ENCODE measurements around the gene ZDHHC14. TPM values are rescaled to one million over a fixed set of nuclear protein-coding genes. Genes with fewer than 3 reads are reported as not detected.
"Not testable (repeated sequence)": the region's sequence is repeated elsewhere in the genome, so short reads cannot be mapped to it uniquely, and the experiment has no call there.

Gene ZDHHC14
- total RNA-seq, 1 donor from 2014 or later: 26.1 TPM

DNA sequence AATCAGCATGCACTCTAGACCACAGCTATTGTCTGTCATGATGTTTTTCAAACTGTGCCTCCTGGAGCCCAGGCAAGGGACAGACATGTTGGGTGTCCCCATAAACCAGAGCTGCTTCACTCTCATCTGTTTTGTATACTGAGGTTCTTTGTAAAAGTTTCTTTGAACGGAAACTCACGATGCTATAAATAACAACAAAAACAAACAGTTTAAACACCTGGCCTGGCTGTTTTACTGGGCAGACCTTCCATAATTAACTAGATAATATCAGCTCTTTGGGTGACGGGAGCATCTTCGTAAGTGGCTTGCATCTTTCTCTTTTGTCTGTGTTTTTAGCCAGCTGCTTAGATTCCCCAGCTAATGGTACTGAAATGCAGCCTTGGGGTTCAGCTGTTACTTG, 190.3 kb downstream of the ZDHHC14 start:
- DNase-seq (ENCODE audit: low spot score): no peak
- intact Hi-C loops (cut with DNase I): no loop called here

DNA sequence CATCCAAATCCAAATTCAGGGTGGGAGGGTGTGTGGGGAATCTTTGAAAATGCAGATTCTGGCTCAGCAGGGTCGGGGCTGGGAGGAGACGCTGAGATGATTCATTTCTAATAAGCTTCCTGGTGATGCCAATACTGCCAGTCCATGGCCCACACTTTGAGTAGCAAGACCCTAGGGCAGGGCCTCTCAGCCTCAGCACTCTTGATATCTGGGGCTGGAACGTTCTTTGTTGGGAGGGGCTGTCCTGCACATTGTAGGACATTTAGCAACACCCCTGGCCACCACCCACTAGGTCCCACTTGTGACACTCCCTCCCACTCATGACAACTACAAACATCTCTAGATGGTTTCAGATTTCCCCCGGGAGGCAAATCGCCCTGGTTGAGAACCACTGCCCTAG, 191.0 kb downstream of the ZDHHC14 start:
- DNase-seq (ENCODE audit: low spot score): no peak
- intact Hi-C loops (cut with DNase I): no loop called here

DNA sequence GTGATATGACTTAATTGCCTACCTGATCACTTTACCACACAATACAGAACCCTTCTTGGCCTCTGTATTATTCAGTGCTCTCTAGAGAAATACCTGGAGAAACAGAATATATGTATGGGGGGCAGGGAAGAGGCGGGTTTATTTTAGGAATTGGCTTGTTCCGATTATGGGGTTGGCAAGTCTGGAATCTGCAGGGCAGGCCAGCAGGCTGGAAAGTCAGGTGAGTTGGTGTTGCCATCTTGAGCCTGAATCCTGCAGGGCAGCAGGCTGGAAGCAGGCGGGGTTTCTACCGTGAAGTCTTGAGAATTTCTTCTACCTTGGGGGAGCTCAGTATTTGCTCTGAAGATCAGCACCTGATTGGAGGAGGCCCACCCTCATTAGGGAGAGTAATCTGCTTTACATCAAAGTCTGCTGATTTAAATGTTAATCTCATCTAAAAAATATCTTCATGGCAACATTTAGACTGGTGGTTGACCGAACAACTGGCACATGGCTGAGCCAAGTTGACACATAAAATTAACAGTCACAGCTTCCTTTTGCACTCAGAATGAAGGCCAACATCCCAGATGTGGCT, 193.9 kb downstream of the ZDHHC14 start:
- intact Hi-C loops (cut with DNase I): no loop called here
- DNase-seq (ENCODE audit: low spot score): no peak

DNA sequence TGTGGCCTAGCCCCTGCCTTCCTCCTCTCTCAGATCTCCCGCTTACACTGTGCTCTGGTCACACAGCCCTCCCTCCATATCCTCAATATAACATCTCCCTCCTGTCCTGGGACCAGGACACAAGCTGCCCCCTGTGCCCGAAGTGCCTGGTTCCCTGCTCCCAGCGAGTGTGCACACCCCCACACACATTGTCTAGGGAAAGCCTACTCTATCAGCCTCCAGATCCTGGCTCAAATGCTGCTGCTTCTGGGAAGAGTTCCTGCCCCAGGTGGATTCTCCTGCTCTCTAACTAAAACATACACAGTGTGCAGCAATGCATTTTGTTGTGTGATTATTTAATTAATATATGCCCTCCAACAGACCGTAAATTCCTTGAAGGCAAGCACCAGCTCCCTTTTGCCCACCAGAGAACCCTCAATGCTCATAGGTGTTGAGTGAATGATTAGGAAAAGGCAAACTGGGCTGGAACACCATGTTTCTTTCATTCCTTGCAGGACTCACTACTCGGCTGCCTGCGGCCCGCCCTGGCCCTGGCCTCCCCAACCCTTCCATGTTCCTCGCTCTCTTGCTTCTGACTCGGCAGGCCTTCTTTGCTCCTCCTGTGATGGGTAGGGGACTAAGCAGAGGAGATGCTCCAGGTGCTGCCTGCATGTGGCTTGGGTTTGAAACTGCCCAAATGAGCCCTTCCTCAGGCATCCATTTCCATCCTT, 194.6 kb downstream of the ZDHHC14 start:
- no peak for DNase-seq (ENCODE audit: low spot score)
- intact Hi-C loops (cut with DNase I): no loop called here

DNA sequence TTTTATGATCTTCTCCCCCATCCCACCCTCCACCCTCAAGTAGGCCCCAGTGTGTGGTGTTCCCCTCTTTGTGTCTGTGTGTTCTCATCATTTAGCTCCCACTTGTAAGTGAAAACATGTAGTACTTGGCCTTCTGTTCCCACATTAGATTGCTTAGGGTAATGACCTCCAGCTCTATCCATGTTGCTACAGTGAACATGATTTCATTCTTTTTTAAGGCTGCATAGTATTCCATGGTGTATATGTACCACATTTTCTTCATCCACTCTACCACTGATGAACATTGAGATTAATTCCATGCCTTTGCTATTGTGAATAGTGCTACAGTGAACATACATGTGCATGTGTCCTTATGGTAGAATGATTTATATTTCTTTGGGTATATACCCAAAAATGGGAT, 196.0 kb downstream of the ZDHHC14 start:
- DNase-seq (ENCODE audit: low spot score); intact Hi-C loops (cut with DNase I): not testable (repeated sequence)

DNA sequence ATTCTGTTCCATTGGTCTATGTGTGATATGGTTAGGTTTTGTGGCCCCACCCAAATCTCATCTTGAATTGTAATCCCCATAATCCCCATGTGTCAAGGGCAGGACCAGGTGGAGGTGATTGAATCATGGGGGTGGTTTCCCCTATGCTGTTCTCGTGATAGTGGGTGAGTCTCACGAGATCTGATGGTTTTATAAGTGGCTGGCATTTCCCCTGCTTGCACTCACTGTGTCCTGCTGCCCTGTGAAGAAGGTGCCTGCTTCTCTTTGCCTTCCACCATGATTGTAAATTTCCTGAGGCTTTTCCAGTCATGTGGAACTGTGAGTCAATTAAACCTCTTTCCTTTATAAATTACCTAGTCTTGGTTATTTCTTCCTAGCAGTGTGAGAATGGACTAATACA, 197.5 kb downstream of the ZDHHC14 start:
- intact Hi-C loops (cut with DNase I); DNase-seq (ENCODE audit: low spot score): not testable (repeated sequence)

DNA sequence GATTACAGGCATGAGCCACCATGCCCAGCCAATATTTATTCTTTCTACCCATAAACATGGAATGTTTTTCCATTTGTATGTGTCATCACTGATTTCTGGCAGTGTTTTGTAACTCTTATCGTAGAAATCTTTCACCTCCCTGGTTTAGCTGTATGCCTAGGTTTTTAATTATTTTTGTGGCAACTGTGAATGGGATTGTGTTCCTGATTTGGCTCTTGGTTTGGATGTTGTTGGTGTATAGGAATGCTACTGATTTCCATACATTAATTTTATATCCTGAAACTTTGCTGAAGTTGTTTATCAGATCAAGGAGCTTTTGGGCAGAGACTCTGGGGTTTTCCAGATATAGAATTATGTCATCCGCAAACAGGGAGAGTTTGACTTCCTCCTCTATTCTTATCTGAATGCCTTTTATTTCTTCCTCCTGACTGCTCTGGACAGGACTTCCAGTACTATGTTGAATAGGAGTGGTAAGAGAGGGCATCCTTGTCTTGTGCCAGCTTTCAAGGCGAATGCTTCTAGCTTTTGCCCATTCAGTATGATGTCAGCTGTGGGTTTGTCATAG, 198.6 kb downstream of the ZDHHC14 start:
- intact Hi-C loops (cut with DNase I): no loop called here
- no peak for DNase-seq (ENCODE audit: low spot score)

DNA sequence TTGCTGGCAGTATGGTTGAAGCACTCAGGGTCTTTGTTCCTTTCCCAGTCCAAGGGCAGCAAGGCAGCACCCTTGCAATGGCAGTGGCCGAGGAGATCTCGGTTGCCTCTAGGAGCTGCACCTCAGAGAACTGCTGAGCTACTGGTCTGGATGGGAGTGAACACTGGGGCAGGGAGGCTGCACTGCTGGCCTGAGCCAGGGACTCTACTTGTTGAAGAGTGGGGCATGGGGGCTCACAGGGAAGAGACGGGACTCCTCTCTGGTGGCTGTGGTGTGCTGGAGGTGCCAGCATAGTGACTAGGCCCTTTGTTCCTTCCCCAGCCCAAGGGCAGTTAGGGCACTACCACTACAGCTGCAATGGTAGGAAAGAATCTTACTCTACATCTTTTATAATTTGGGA, 203.0 kb downstream of the ZDHHC14 start:
- no peak for DNase-seq (ENCODE audit: low spot score)
- intact Hi-C loops (cut with DNase I): no loop called here

DNA sequence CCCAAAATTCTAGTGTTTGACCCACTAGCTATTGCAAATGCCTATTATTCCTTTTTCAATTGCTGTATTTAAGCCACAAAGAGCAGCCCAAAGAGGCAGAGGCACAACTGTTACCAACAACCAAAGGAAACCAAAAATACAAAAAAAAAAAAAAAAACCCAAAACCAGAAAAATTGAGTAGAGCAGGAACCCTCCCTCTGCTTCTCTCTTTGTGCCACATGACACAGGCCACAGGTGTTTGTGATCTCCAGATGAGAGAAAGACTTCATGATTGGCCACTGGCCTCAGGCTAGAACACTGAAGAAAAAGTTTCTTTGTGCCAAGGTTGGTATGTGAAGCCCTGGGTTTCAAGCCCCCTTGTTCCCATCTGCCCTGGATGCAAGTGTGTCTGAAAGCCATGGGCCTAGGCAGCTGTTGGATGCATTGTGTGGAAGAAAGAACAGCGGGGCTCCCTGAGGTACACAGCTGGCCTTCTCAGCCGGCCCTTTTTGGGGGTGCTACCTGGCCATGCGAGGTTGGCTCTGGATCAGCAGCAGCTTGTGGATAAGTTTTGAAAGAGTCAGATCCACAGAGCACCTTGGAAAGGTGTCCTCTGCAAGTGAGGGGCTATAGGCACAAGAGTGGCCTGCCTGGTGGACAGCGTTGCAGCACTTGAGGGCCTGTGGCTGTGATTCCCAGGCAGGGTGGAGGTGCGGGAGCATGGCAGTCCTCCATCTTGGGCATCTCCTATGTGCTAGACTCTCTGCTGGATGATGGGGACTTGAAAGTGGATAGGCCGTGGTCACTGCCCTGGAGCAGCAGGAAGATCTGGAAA, 204.5 kb downstream of the ZDHHC14 start:
- intact Hi-C loops (cut with DNase I): no loop called here
- DNase-seq (ENCODE audit: low spot score): no peak

DNA sequence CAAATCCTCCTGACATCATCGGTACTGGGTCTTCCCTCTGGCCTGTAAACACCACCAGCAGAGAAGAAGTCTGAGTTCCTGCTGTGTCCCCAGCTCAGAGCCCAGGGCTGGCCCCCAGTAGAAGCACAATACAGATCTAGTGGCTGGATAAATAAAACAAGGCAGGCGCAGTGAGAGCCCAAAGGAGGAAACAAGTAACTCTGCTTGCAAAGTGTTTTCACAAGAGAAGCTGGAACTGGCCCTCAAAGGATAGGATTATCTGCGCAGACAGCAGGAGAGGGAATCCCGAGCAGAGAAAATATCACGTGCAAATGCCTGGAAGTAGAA, 205.1 kb downstream of the ZDHHC14 start:
- intact Hi-C loops (cut with DNase I): no loop called here
- DNase-seq (ENCODE audit: low spot score): no peak

DNA sequence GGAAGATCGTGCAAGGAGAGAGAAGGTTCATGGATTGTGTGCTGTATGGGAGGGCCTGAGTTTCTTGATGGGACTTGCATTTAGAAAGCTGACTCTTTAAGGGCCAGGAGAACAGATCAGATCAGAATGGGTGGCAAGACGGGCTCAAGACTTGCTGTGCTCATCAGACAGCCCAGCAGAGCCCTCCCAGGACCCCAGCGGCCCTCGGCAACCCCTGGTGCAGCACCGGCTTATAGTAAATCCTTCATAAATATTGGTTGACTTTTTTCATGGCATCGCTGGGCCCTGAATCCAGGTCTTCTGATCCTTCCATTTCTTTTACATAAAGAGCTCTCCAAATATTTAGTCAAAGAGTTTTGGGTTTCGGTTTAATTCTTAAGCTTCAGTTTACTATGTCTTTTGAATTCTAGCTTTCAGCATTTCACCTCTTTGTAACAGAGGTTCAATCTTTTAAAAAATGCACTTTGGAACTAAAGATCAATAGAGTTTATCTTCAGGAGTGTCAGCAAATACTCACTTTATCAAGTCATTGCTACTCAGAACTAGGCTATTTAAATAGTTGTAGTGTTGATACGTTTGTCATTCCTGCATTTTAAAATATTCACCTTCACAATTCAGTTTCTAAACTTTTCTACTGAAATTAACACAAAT, 205.6 kb downstream of the ZDHHC14 start:
- DNase-seq (ENCODE audit: low spot score): no peak
- intact Hi-C loops (cut with DNase I): no loop called here

DNA sequence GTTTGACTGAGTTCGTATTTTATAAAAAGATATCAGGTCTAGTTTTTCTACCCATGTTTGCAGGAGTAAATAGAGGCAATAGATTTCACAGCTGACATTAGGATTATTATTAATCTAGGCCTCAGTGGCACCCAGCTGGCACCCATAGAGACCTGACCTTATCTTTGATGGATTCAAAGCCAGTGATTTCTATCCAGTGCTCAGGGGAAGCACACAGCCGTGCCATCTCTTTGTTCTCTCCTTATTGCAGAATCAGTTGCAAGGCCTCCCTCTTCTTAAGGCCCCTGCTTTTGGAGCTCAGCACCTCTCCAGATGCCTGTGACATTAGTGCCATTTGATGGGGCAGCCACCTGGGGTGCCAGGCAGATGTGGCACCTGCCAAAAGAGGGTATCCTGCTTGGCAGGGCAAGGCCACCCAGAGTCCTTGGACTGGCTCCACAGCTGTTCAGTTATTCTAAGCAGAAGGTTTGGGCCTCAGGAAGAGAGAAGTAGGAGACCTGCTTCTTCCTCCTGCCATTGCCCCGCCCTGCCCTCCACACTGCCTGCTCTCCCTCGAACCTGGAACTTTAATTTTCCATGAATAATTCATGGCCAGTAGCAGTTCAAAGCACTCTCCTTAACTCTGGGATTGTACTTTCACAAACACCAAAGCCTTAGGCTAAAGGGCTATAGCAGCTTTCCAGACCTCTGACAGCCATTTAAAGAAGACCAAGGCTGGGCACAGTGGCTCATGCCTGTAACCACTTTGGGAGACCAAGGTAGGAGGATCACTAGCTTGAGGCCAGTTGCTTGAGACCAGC, 206.3 kb downstream of the ZDHHC14 start:
- intact Hi-C loops (cut with DNase I): no loop called here

DNA sequence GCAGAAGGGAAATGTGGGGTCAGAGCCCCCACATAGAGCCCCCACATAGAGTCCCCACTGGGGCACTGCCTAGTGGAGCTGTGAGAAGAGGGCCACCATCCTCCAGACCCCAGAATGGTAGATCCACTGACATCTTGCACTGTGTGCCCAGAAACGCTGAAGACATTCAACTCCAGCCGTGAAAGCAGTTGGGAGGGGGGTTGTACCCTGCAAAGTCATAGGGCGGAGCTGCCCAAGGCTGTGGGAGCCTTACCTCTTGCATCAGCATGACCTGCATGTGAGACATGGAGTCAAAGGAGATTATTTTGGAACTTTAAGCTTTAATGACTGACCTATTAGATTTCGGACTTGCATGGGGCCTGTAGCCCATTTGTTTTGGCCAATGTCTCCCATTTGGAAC, 209.7 kb downstream of the ZDHHC14 start:
- intact Hi-C loops (cut with DNase I); DNase-seq (ENCODE audit: low spot score): not testable (repeated sequence)

More for the DNA sequence above, 206.3 kb downstream of the ZDHHC14 start:
- no peak for DNase-seq (ENCODE audit: low spot score)

DNA sequence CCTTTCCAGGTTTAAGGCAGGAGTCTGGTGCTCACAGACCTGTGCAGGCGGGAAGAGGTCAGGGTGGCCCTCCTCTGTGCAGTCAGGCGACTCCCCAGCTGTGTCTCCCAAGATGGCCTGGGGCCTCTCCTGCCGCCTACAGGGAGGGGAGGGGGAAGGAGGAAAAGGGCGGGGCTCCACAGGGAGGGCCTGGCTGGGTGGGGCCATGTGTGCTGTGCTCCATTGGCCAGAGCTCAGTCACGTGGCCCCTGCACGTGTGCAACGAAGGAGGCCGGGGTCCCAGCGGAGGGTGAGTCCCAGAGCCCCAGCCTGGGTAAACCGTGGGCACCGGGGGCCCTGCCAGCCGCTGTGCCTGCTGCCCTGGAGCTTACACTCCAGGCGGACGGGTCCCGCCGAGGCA, 211.6 kb downstream of the ZDHHC14 start:
- intact Hi-C loops (cut with DNase I): no loop called here

DNA sequence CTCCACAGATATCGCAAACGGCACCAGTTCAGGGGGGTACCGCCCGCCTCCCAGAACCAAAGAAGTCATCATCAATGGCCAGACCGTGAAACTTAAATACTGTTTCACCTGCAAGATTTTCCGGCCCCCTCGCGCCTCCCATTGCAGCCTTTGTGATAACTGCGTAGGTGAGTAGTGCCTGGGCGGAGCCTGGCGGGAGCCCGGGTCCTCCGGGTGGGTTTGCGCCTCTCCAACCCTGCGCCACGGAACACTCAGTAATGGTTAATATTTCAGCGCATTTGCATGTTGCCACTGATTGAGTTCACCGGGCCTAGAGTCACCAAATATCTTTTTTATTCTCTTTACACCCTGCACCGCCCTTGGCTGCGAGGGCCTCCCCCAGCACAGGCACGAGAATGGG, 212.0 kb downstream of the ZDHHC14 start:
- DNase-seq (ENCODE audit: low spot score): no peak
- intact Hi-C loops (cut with DNase I): no loop called here

More for the DNA sequence above, 211.6 kb downstream of the ZDHHC14 start:
- DNase-seq (ENCODE audit: low spot score): no peak

DNA sequence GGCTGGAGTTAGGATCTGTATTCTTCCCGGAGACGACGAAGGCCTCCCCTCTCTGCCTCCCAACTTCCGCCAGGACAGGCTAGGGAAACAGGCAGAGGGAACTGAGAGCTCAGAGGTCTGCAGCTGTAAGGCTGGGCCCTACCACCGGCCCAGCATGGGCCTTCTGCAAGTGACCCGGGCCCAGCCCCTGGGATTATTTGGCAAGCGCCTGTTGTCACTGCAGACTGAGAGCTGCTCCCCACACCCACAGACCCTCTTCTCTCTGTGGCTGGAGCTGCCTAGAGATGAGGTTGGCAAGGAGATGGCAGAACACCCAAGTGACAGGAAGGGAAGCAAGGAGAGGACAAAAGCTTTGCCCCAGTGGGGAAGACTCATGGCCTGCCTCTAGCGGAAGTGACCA, 212.6 kb downstream of the ZDHHC14 start:
- intact Hi-C loops (cut with DNase I): no loop called here
- DNase-seq (ENCODE audit: low spot score): no peak

DNA sequence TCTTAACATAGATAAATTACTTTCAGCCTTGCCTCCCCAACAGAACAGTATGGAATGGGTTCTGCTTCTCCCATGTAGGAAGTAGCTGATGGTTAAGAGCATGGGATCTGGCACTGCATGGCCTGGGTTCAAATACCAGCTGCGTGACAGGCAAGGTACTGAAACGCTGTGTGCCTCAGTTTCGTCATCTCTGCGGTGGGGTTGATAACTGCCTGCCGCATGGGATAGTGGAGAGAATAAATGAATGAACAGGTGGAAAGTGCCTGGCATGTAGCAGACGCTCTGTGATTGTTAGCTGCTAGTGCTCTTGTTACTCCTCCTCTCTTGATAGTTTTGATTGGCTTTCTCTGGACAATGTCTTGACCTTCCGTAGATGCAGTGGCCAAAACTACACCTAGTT, 213.3 kb downstream of the ZDHHC14 start:
- DNase-seq (ENCODE audit: low spot score): no peak
- intact Hi-C loops (cut with DNase I): no loop called here

DNA sequence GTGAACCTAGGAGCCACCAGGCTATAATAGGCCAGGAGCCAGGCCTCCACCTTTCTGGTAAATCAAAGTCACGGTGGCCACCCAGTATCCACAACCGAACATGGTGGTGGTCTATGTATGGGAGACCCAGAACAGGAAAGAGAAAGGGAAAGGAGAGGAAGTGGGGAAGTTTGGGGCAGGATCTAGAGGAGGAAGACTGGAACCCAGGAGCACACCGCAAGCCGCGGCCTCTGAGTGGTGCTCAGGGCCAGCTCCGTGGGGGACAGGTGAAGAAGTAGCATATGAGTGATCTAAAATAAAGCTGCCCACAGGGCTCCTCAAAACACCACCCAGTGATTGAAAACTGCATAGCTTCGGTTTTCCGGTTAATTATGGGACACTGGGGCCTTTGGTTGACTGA, 214.8 kb downstream of the ZDHHC14 start:
- DNase-seq (ENCODE audit: low spot score): no peak
- intact Hi-C loops (cut with DNase I): loop anchor here (5.0 kb wide), 2 partner anchors 213 to 278 kb away; partner anchors contain the start of gene ZDHHC14

DNA sequence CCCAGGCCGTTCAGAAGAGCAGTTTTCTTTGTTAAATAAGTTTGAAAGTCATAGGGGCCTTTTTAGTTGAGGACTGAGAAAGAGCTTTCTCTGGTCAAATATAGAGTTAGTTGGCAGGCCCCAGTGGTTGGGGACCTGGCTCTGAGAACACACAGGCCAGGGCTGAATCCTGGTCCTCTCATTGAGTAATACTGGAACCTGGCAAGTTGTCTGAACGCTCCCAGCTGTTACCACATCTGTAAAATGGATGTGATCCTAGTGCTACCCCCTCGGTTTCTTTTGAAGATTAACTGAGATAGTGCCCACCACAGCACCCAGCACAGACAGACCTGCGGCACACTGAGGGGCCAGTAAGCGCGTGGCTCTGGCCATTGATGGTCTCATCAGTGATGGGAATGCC, 215.5 kb downstream of the ZDHHC14 start:
- DNase-seq (ENCODE audit: low spot score): no peak
- intact Hi-C loops (cut with DNase I): loop anchor here (5.0 kb wide), 2 partner anchors 214 to 279 kb away; partner anchors contain the start of gene ZDHHC14

Data from cardiac septum (tissue), 1 donor.